Naive thymus-derived CD4-positive, alpha-beta T cell (primary cell): ENCODE data around the gene ZKSCAN7. TPM values are rescaled to one million over a fixed set of nuclear protein-coding genes. Genes with fewer than 3 reads are reported as not detected.
A peak's percentile ranks its signal among the peaks of the same experiment; 100 is the strongest.

Experiments
- ATAC-seq: fragments of 150-1000 bp; cut with Tn5 transposase; 2 replicates; pipeline ENCODE4 v1.10.0; 2021; ENCODE audit warnings: mild to moderate bottlenecking, moderate library complexity
- CTCF ChIA-PET: fragments of 350-600 bp; sonication (Branson Sonifier 250); formaldehyde crosslinking; loops from one replicate; lab custom pipeline; 2021; ENCODE audit warnings: antibody characterized with exemption; lab: Charles Lee
- POLR2A ChIA-PET: fragments of 350-600 bp; sonication (Branson Sonifier 250); formaldehyde crosslinking; loops from one replicate; lab custom pipeline; 2021; ENCODE audit warnings: antibody characterized with exemption, inconsistent platforms; lab: Charles Lee
- DNase-seq, 9 donors: peaks; one replicate each; pipeline versions ENCODE4 v3.0.0 to v3.0.0-alpha.2; 2020 to 2022; ENCODE audit warnings: mixed read lengths in 1 of 9
- H3K27ac ChIP-seq: one replicate; pipeline ENCODE4 v1.7.0; 2013; ENCODE audit warnings: mild to moderate bottlenecking, low read depth, low read length, moderate library complexity
- H3K27me3 ChIP-seq, 2 donors: one replicate each; pipeline ENCODE4 v1.7.0; 2013; ENCODE audit warnings: low read length in 2 of 2, mild to moderate bottlenecking in 2 of 2, moderate library complexity in 2 of 2; ENCODE audit not compliant: control insufficient read depth in 2 of 2, insufficient read depth in 2 of 2
- H3K36me3 ChIP-seq, 3 experiments: 1 replicate in 2 of 3; 2 replicates in 1 of 3; pipeline ENCODE4 v1.7.0; 2013; ENCODE audit warnings: low read length in 3 of 3, mild to moderate bottlenecking in 3 of 3, moderate library complexity in 1 of 3; ENCODE audit not compliant: insufficient read depth in 3 of 3, control insufficient read depth in 2 of 3
- H3K4me1 ChIP-seq, 2 donors: one replicate each; pipeline ENCODE4 v1.7.0; 2013; ENCODE audit warnings: low read length in 2 of 2, mild to moderate bottlenecking in 2 of 2, moderate library complexity in 1 of 2; ENCODE audit not compliant: control insufficient read depth in 2 of 2, insufficient read depth in 2 of 2
- H3K4me3 ChIP-seq: 2 replicates; pipeline ENCODE4 v1.7.0; 2013; ENCODE audit warnings: mild to moderate bottlenecking, low read length
- H3K9me3 ChIP-seq, 3 experiments: 1 replicate in 2 of 3; 2 replicates in 1 of 3; pipeline ENCODE4 v1.7.0; 2013; ENCODE audit warnings: low read length in 3 of 3; ENCODE audit not compliant: control insufficient read depth in 2 of 3
- H3K27ac Mint-ChIP-seq, 9 donors: one replicate each; pipeline ENCODE4 v1.8.0; 2020 to 2022; ENCODE audit warnings: mixed read lengths in 9 of 9, mild to moderate bottlenecking in 8 of 9, moderate library complexity in 5 of 9, inconsistent platforms in 2 of 9
- H3K27me3 Mint-ChIP-seq, 5 donors: one replicate each; pipeline ENCODE4 v1.8.0; 2021 to 2022; ENCODE audit warnings: mixed read lengths in 5 of 5, mild to moderate bottlenecking in 1 of 5
- H3K36me3 Mint-ChIP-seq, 5 donors: one replicate each; pipeline ENCODE4 v1.8.0; 2020 to 2022; ENCODE audit warnings: mixed read lengths in 5 of 5, mild to moderate bottlenecking in 3 of 5, inconsistent platforms in 1 of 5
- H3K4me1 Mint-ChIP-seq, 7 donors: one replicate each; pipeline ENCODE4 v1.8.0; 2020 to 2022; ENCODE audit warnings: mixed read lengths in 7 of 7, mild to moderate bottlenecking in 3 of 7, inconsistent platforms in 1 of 7
- H3K4me3 Mint-ChIP-seq, 10 donors: one replicate each; pipeline ENCODE4 v1.8.0; 2020 to 2022; ENCODE audit warnings: mild to moderate bottlenecking in 10 of 10, mixed read lengths in 10 of 10, moderate library complexity in 6 of 10, inconsistent platforms in 2 of 10
- H3K9me3 Mint-ChIP-seq, 11 donors: one replicate each; pipeline ENCODE4 v1.8.0; 2020 to 2022; ENCODE audit warnings: mixed read lengths in 11 of 11, mild to moderate bottlenecking in 4 of 11, inconsistent platforms in 1 of 11, moderate library complexity in 1 of 11
- intact Hi-C, 2 donors: fragments of 100-400 bp; cut with micrococcal nuclease; formaldehyde crosslinking; loops; one replicate each; pipeline ENCODE4 v1.15.1; 2023
- polyA plus RNA-seq, 2 donors: library from polyadenylated mRNA; unstranded; fragments of 300-500 nt; fragmentation: Illumina TruSeq; gene quantifications; one replicate each; pipeline ENCODE4 v1.2.3, GENCODE V29; 2021
- total RNA-seq, 6 experiments: library from RNA in 5 of 6; stranded (reverse) in 5 of 6; gene quantifications; 1 replicate in 5 of 6; 2 replicates in 1 of 6; pipeline ENCODE4 v1.2.3 and lab custom pipeline; 2021 to 2026

Gene ZKSCAN7
- 1 to 10 TPM; 1.1 to 4.5 (median 1.7) TPM for total RNA-seq
- 1 to 10 TPM; 2.1 to 2.4 TPM for polyA plus RNA-seq
- total RNA-seq (lab: John Stamatoyannopoulos, UW): 3.2 reads per million, percentile 17 among the genes with 10 or more reads in this experiment

DNA sequence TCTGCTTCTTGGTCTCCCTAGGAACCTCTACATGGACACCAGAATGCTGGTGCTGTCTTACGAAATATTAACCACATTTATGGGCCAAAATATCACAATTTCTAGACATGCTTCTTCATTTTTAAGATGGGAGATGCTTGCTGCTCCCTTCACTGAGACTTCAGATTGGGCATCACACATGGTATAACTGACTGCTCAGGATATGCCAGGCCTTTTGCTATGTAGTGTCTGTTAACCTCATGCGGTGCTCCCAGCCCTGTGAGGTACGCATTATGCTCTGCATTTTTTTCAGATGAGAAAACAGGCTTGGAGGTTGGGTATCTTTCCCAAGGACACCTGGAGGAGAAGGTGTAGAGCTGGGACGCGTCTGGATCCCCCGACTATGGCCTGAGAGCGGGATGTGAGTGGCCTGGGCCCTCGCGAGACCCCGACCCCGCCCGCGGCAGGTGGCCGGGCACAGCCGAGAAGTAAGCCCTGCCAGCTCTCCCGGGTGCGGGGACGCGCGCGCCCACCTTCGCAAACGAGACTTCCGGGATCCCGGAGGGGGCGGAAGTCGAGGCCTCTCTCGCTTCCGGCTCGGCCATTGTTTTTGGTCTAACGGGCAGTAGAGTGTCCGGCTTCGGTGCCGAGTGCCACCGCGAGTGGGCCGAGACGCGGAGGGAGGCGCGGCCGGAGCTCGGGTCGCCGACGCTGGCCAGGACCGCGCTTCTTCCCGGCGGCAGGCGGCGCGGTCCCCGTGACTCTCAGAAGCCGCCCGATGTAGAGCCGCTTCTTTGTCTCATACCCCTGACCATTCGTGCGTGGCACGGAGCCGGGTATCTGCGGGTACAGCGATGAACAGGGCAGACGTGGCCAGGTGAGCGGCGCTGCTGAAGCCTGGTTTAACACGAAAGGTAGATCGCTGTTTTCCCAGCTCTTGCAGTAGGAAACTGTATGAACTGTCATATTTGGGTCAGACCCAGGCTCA lies at the start of gene ZKSCAN7:
ZKSCAN7 (plus strand) TSS at position 568 of the 967 bp plus-strand sequence. CDS start 1,855 bp downstream, outside the sequence.
- H3K4me1 Mint-ChIP-seq: peaks cover 10 to 34% (median 26%) of the 10 kb centered on the region in 7 donors
- H3K4me1 ChIP-seq: peaks cover 9 to 14% of the 10 kb centered on the region in 2 donors
- DNase-seq (peak; percentile 12 to 49 (median 42)), ATAC-seq (peak; percentile 71)
- peak within 1 kb of the TSS; percentile 78 to 94 (median 91) for H3K4me3 Mint-ChIP-seq
- no peaks in the 10 kb centered on the region for H3K9me3 ChIP-seq
- no peaks in the 10 kb centered on the region for H3K27me3 ChIP-seq
- intact Hi-C loops: loop anchor here (1.0 to 2.0 kb wide), 6 partner anchors 45 to 306 kb away; partner anchors contain the start of genes TMEM42 (in 2 of the 2), KIAA1143 (in 1 of the 2), KIF15 (in 1 of the 2) and ZNF197 (in 1 of the 2)
- peak within 1 kb of the TSS; percentile 47 for H3K27ac ChIP-seq
- POLR2A ChIA-PET: no interaction called here
- peaks cover 0 to 27% (median 0%) of the 10 kb centered on the region in 11 donors for H3K9me3 Mint-ChIP-seq
- H3K36me3 ChIP-seq: no peaks in the 10 kb centered on the region
- peaks cover 0 to 4% (median 1%) of the 10 kb centered on the region in 5 donors for H3K27me3 Mint-ChIP-seq
- CTCF ChIA-PET: interaction anchor here (1.5 kb wide), 1 partner anchor 44 kb away, joined by 3 read pairs; no protein-coding TSS in a partner anchor
- H3K27ac Mint-ChIP-seq: peak within 1 kb of the TSS; percentile 6 to 94 (median 82)
- H3K4me3 ChIP-seq: peak within 1 kb of the TSS; percentile 87
- H3K36me3 Mint-ChIP-seq: peaks cover 8 to 28% (median 22%) of the 10 kb centered on the region in 5 donors

DNA sequence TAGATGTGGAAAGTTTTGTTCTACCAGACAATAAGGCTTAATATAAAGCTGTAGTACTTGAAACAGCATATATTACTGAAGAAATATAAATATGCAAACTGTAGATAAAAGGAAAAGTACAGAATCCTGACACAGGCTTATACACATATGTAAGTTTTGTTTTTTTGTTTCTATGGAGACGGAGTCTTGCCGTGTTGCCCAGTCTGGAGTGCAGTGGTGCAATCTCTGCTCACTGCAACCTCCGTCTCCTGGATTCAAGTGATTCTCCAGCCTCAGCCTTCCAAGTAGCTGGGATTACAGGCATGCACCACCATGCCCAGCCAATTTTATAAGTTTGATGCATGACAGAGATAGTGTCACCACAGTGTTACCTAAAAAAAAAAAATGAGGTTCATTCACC lies 48.4 kb upstream of the ZKSCAN7 start:
- CTCF ChIA-PET: no interaction called here
- POLR2A ChIA-PET: no interaction called here

DNA sequence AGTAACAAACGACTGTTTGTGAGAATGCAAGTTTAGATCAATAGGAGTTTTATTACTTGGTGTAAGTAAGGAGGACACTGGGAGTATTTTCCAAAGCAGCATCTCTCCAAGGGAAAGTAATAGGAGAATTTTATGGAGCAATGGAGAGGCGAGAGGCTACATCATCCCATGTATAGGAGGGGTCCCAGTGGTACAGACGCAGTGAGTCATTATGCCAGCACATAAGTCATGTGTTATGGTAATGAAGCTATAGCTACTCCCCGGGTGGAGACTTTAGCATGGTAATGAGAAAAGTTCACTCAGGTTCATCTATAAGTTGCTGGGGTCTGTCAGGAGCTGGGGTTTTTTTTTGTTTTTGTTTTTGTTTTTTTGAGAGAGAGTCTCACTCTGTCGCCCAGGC lies 48.0 kb upstream of the ZKSCAN7 start:
- ATAC-seq (no peak), DNase-seq (no peak)
- H3K4me1 Mint-ChIP-seq: peaks cover 31 to 55% (median 48%) of the 10 kb centered on the region in 7 donors
- peak overlapping the region in 1 of 9 donors; percentile 3 for H3K27ac Mint-ChIP-seq
- H3K36me3 ChIP-seq: peaks cover 0 to 15% (median 0%) of the 10 kb centered on the region in 3 experiments
- H3K9me3 ChIP-seq: peaks cover 0 to 12% (median 4%) of the 10 kb centered on the region in 3 experiments
- peaks cover 6 to 19% of the 10 kb centered on the region in 2 donors for H3K4me1 ChIP-seq
- no peak overlapping the region for H3K27ac ChIP-seq
- CTCF ChIA-PET: no interaction called here
- POLR2A ChIA-PET: interaction anchor here (0.6 kb wide), 1 partner anchor 90 kb away, joined by 3 read pairs; no protein-coding TSS in a partner anchor
- no peaks in the 10 kb centered on the region for H3K27me3 Mint-ChIP-seq
- no peaks in the 10 kb centered on the region for H3K27me3 ChIP-seq
- intact Hi-C loops: no loop called here
- peaks cover 5 to 38% (median 21%) of the 10 kb centered on the region in 11 donors for H3K9me3 Mint-ChIP-seq
- H3K36me3 Mint-ChIP-seq: peaks cover 21 to 44% (median 40%) of the 10 kb centered on the region in 5 donors
- H3K4me3 Mint-ChIP-seq: peak overlapping the region in 5 of 10 donors; percentile 2 to 43 (median 15)
- no peak overlapping the region for H3K4me3 ChIP-seq

More for the DNA sequence above, 48.4 kb upstream of the ZKSCAN7 start:
- H3K4me3 ChIP-seq: no peak overlapping the region
- H3K27ac ChIP-seq: no peak overlapping the region
- H3K9me3 Mint-ChIP-seq: peaks cover 9 to 42% (median 21%) of the 10 kb centered on the region in 11 donors
- H3K36me3 Mint-ChIP-seq: peaks cover 26 to 49% (median 44%) of the 10 kb centered on the region in 5 donors
- H3K36me3 ChIP-seq: peaks cover 0 to 19% (median under 1%) of the 10 kb centered on the region in 3 experiments
- peaks cover 27 to 51% (median 44%) of the 10 kb centered on the region in 7 donors for H3K4me1 Mint-ChIP-seq
- peak overlapping the region in 2 of 9 donors; percentile 3 to 21 for H3K27ac Mint-ChIP-seq
- intact Hi-C loops: no loop called here
- H3K27me3 ChIP-seq: no peaks in the 10 kb centered on the region
- no peaks in the 10 kb centered on the region for H3K27me3 Mint-ChIP-seq
- peak overlapping the region in 5 of 10 donors; percentile 2 to 43 (median 15) for H3K4me3 Mint-ChIP-seq
- peaks cover 6 to 16% of the 10 kb centered on the region in 2 donors for H3K4me1 ChIP-seq
- DNase-seq: no peak
- peaks cover 0 to 16% (median 5%) of the 10 kb centered on the region in 3 experiments for H3K9me3 ChIP-seq
- ATAC-seq: no peak

DNA sequence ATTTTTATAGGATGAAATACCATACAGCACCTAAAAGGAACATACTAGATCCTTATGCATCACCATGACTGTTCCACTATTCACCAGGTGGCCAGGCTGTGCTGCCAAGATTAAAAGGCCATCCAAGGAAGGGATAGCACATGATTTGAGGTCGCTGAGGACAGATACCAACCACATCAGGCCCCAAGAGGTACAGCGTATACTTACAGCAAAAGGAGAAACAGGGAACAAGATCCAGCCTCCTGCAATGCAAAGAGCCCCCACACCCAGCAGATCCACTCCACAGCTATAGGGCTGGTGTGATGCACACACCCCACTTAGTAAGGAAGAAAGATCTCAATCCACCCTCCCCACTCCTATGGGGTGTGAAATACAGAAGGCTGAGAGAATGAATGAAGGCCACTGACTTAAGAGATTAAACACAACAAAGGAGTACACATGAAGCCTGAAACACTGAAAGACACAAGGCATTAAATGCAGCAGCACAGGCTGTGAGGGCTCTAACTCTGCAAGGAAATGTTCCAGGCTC lies 45.5 kb upstream of the ZKSCAN7 start:
- peak overlapping the region; percentile 92 for H3K27ac ChIP-seq
- intact Hi-C loops: no loop called here
- Mint-ChIP-seq H3K27ac (peak overlapping the region; percentile 74 to 97 (median 93)), H3K9me3 (peaks cover 0 to 20% (median 8%) of the 10 kb centered on the region in 11 donors), H3K4me3 (peak overlapping the region; percentile 93 to 98 (median 96)), H3K27me3 (no peaks in the 10 kb centered on the region), H3K36me3 (peaks cover 9 to 29% (median 22%) of the 10 kb centered on the region in 5 donors), H3K4me1 (peaks cover 30 to 52% (median 48%) of the 10 kb centered on the region in 7 donors)
- ChIA-PET POLR2A (interaction anchor here (4.3 kb wide), 1 partner anchor 31 kb away, joined by 26 read pairs; the partner anchor contains the start of gene ZNF445), CTCF (no interaction called here)
- peaks cover 0 to 3% (median 0%) of the 10 kb centered on the region in 3 experiments for H3K36me3 ChIP-seq
- no peaks in the 10 kb centered on the region for H3K27me3 ChIP-seq
- DNase-seq (no peak), ATAC-seq (no peak)
- no peaks in the 10 kb centered on the region for H3K9me3 ChIP-seq
- peak overlapping the region; percentile 73 for H3K4me3 ChIP-seq
- H3K4me1 ChIP-seq: peaks cover 6 to 19% of the 10 kb centered on the region in 2 donors

DNA sequence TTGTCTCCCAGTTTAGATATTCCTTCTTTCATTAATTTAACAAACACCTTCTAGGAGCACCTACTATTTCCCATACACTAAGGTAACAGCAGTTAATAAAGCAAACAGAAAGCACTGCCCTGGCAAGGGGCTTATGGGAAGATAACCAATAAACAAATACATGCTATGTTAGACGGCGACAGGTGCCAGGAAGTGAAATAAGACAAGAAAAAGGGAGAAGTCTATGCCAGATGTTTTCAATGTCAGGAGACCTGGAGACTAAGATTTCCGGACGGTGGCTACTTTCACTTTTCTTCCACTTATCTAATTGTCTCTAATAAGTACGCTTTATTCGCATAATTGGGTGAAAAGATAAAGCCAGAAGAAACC lies 45.0 kb upstream of the ZKSCAN7 start:
- DNase-seq: peak in 3 of 9 donors; percentile 3 to 19 (median 12)
- Histone ChIP-seq H3K27me3 (no peaks in the 10 kb centered on the region), H3K9me3 (no peaks in the 10 kb centered on the region), H3K4me1 (peaks cover 6 to 19% of the 10 kb centered on the region in 2 donors), H3K27ac (peak overlapping the region; percentile 92), H3K4me3 (peak overlapping the region; percentile 73), H3K36me3 (peaks cover 0 to 3% (median 0%) of the 10 kb centered on the region in 3 experiments)
- ATAC-seq: peak; percentile 23
- intact Hi-C loops: loop anchor here (1.0 to 5.0 kb wide), 13 partner anchors 33 to 467 kb away; partner anchors contain the start of genes TCAIM (in 2 of the 2), ZNF445 (in 2 of the 2), EXOSC7 (in 1 of the 2) and KIAA1143 (in 1 of the 2)
- peaks cover 30 to 52% (median 48%) of the 10 kb centered on the region in 7 donors for H3K4me1 Mint-ChIP-seq
- ChIA-PET POLR2A (interaction anchor here (1.1 to 4.3 kb wide), 5 partner anchors 17 to 251 kb away, joined by 3 to 26 read pairs (median 7); partner anchors contain the start of genes KIAA1143, KIF15, TCAIM and ZNF445), CTCF (no interaction called here)
- H3K4me3 Mint-ChIP-seq: peak overlapping the region; percentile 93 to 98 (median 96)
- H3K9me3 Mint-ChIP-seq: peaks cover 0 to 19% (median 8%) of the 10 kb centered on the region in 11 donors
- H3K36me3 Mint-ChIP-seq: peaks cover 9 to 28% (median 21%) of the 10 kb centered on the region in 5 donors
- peak overlapping the region; percentile 78 to 97 (median 93) for H3K27ac Mint-ChIP-seq
- H3K27me3 Mint-ChIP-seq: no peaks in the 10 kb centered on the region
